HepG2 (cell line): Measurements from ENCODE around the gene PPHLN1. TPM values are rescaled to one million over a fixed set of nuclear protein-coding genes. Genes with fewer than 3 reads are reported as not detected.

Source experiments
- CAMTA2 ChIP-seq: sonication (generic); formaldehyde crosslinking; IDR thresholded peaks from 2 replicates; pipeline ENCODE4 v1.4.0; 2020; ENCODE audit warnings: mild to moderate bottlenecking, missing genetic modification reagents, borderline replicate concordance
- GATA4 ChIP-seq: sonication (generic); IDR thresholded peaks from 2 replicates; pipeline ENCODE4 v1.6.1; 2016; ENCODE audit warnings: antibody characterized with exemption, low read depth, borderline replicate concordance
- HCFC1 ChIP-seq: fragments of 150-350 bp; IDR thresholded peaks from 2 replicates; pipeline ENCODE4 v1.6.1; 2014; ENCODE audit warnings: low read depth, low read length
- HHEX ChIP-seq: IDR thresholded peaks from 2 replicates; pipeline ENCODE4 v1.6.1; 2016; ENCODE audit warnings: control low read depth
- KAT7 ChIP-seq: IDR thresholded peaks from 2 replicates; pipeline ENCODE4 v1.6.1; 2018; ENCODE audit warnings: borderline replicate concordance, missing compliant biosample characterization
- MEIS2 ChIP-seq: sonication (generic); formaldehyde crosslinking; IDR thresholded peaks from 2 replicates; pipeline ENCODE4 v1.9.0; 2021; ENCODE audit warnings: mild to moderate bottlenecking, missing genetic modification reagents
- POLR2AphosphoS2 ChIP-seq: IDR thresholded peaks from 2 replicates; pipeline ENCODE4 v1.6.1; 2011; ENCODE audit warnings: low read depth, low read length, improper control_type of control experiment
- TAF15 ChIP-seq: fragments of 200-400 bp; formaldehyde crosslinking; IDR thresholded peaks from one replicate; pipeline ENCODE4 v1.6.1; 2018; ENCODE audit warnings: mild to moderate bottlenecking, low read depth, low read length; ENCODE audit not compliant: poor library complexity, severe bottlenecking
- U2AF1 ChIP-seq: fragments of 200-400 bp; formaldehyde crosslinking; optimal IDR thresholded peaks from 2 replicates; pipeline ENCODE3; 2017; ENCODE audit warnings: mild to moderate bottlenecking, low read depth, low read length
- ZFP90 ChIP-seq: sonication (generic); formaldehyde crosslinking; IDR thresholded peaks from 2 replicates; pipeline ENCODE4 v1.8.0; 2022; ENCODE audit warnings: missing genetic modification reagents, mild to moderate bottlenecking, inconsistent platforms, borderline replicate concordance
- ZGPAT ChIP-seq: IDR thresholded peaks from 2 replicates; pipeline ENCODE4 v1.6.1; 2016; ENCODE audit warnings: mild to moderate bottlenecking
- ZNF143 ChIP-seq: sonication (generic); formaldehyde crosslinking; IDR thresholded peaks from 2 replicates; pipeline ENCODE4 v1.4.0; 2020; ENCODE audit warnings: missing genetic modification reagents
- ZNF280D ChIP-seq: sonication (generic); formaldehyde crosslinking; IDR thresholded peaks from 2 replicates; pipeline ENCODE4 v1.5.1; 2020; ENCODE audit warnings: mild to moderate bottlenecking, missing genetic modification reagents
- ZNF337 ChIP-seq: sonication (generic); formaldehyde crosslinking; IDR thresholded peaks from 2 replicates; pipeline ENCODE4 v1.5.1; 2020; ENCODE audit warnings: missing genetic modification reagents, low read depth, mild to moderate bottlenecking, borderline replicate concordance
- ZNF430 ChIP-seq: sonication (generic); formaldehyde crosslinking; IDR thresholded peaks from 2 replicates; pipeline ENCODE4 v1.9.0; 2021; ENCODE audit warnings: mild to moderate bottlenecking, missing genetic modification reagents
- ZNF564 ChIP-seq: sonication (generic); formaldehyde crosslinking; IDR thresholded peaks from 2 replicates; pipeline ENCODE4 v1.8.1; 2023; ENCODE audit warnings: mild to moderate bottlenecking, missing genetic modification reagents
- ZNF7 ChIP-seq: IDR thresholded peaks from 2 replicates; pipeline ENCODE4 v1.6.1; 2016; ENCODE audit warnings: missing biosample characterization, missing genetic modification reagents
- ZNF800 ChIP-seq: sonication (generic); formaldehyde crosslinking; IDR thresholded peaks from 2 replicates; pipeline ENCODE4 v1.4.0; 2020; ENCODE audit warnings: missing genetic modification reagents
- polyA plus RNA-seq, 8 experiments: library from polyadenylated mRNA; depleted of rRNA in 3 of 8; stranded (reverse) in 7 of 8; unstranded in 1 of 8; fragments of >200 nt; fragmentation: Illumina TruSeq in 4 of 8; extraction: Trizol in 4 of 8; gene quantifications; 2 replicates each; pipeline versions ENCODE4 v1.2.1 to v1.2.3, GENCODE V29; 2011 to 2016; ENCODE audit warnings: low read depth in 4 of 8, missing spikeins in 1 of 8, mixed read lengths in 1 of 8; ENCODE audit not compliant: insufficient read depth in 1 of 8
- total RNA-seq, 5 experiments: library from RNA; depleted of rRNA; stranded (reverse); fragments of >200 nt; fragmentation: Illumina TruSeq; extraction: Trizol; gene quantifications; 2 replicates each; pipeline ENCODE4 v1.2.3, GENCODE V29; 2016; ENCODE audit warnings: low read depth in 1 of 5
- TF ChIP-seq, protein P1 (sequence below): sonication (generic); formaldehyde crosslinking; IDR thresholded peaks from 2 replicates; pipeline ENCODE4 v1.9.0; 2021; ENCODE audit warnings: missing genetic modification reagents, mild to moderate bottlenecking, borderline replicate concordance

Gene PPHLN1
- total and polyA plus RNA-seq, 2 of the 13 experiments (the other 11 are each of a cell fraction or from before 2014, with no cell fraction given): 43.4 to 66.0 TPM

DNA sequence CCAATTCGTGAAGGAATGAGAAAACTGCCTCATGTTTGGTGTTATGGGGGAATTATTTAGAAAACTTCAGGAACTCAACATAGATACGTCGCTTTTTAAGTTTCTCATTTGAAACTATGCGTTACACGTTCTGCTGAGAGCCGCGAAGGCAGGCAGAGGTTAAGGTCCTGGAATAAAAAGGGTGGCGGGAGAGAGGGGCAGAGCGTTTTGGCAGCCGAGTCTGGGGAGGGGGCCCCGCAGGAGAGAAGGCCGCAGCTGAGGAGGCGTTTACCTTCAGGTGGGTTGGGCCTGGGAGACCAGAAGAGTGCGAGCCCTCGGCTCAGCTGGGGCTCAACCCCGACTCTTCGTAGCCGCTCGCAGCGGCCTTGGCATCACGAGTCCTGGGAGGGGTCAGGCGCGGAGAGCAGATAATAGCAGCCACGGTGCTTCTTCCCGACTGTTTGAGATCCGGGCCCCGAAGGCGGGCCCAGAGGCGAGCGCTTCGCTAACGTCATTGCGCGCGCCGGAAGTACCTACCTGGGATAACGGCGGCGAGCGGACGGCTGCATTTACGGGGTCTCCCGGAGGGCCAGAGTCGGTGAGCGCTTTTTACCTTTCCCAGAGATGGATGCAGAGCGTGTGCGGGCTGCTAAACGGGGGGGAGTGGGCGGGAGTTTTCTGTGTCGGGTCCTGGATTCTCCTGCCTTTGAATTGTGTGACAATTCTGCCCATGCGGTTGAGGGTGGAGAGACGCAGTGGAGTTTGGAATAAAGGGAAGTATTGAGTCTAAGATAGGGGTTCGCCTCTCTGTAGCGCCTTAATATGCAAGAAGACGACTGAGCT is at the start of gene PPHLN1, which contains the start of gene ZCRB1 (continued):
- no peak for TF ChIP-seq ZNF7 (CRISPR knock-in tag)
- peak; percentile 78; the same call in 1 of the 2 replicates for TF ChIP-seq KAT7
- peak; percentile 42 for TF ChIP-seq HCFC1
- TF ChIP-seq ZFP90 (CRISPR knock-in tag): peak; percentile 52; the same call in 1 of the 2 replicates
- TF ChIP-seq MEIS2 (CRISPR knock-in tag): peak; percentile 65; the same call in 1 of the 2 replicates
- TF ChIP-seq, protein P1, sequence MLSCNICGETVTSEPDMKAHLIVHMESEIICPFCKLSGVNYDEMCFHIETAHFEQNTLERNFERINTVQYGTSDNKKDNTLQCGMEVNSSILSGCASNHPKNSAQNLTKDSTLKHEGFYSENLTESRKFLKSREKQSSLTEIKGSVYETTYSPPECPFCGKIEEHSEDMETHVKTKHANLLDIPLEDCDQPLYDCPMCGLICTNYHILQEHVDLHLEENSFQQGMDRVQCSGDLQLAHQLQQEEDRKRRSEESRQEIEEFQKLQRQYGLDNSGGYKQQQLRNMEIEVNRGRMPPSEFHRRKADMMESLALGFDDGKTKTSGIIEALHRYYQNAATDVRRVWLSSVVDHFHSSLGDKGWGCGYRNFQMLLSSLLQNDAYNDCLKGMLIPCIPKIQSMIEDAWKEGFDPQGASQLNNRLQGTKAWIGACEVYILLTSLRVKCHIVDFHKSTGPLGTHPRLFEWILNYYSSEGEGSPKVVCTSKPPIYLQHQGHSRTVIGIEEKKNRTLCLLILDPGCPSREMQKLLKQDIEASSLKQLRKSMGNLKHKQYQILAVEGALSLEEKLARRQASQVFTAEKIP (CRISPR knock-in tag): no peak
- no peak for TF ChIP-seq HHEX
- no peak for TF ChIP-seq POLR2AphosphoS2
- TF ChIP-seq ZNF564 (CRISPR knock-in tag): peak; percentile 54; the same call in 1 of the 2 replicates
- TF ChIP-seq TAF15: no peak
- TF ChIP-seq ZNF337 (CRISPR knock-in tag): 0 out of 2 replicates have a peak, but pooled peaks have one; percentile 27
- TF ChIP-seq ZNF430 (CRISPR knock-in tag): no peak
- TF ChIP-seq ZNF143 (CRISPR knock-in tag): no peak
- TF ChIP-seq ZNF800 (CRISPR knock-in tag): no peak
- peak; percentile 52; the same call in 1 of the 2 replicates for TF ChIP-seq GATA4
- TF ChIP-seq ZNF280D: 0 out of 2 replicates have a peak, but pooled peaks have one; percentile 40
- TF ChIP-seq ZGPAT (CRISPR knock-in tag): peak; percentile 68; the same call in 1 of the 2 replicates
- no peak for TF ChIP-seq U2AF1
- no peak for TF ChIP-seq CAMTA2
